Measurements from ENCODE around the gene ARTN. TPM values are rescaled to one million over a fixed set of nuclear protein-coding genes. Genes with fewer than 3 reads are reported as not detected.

The ARTN gene
- total RNA-seq, 1 experiment from 2014 or later: 10.6 TPM

GRCh38 chr1:43932786-43933385 is 715 bp upstream of the ARTN start:
- H4K20me1 ChIP-seq (ENCODE audit: control insufficient read depth, insufficient read depth, insufficient read length): no peaks in the 10 kb centered on the region
- peak overlapping the region in 1 of 3 experiments; percentile 49; a peak in 1 of 7 replicates for H3K27ac Mint-ChIP-seq
- H2AFZ ChIP-seq (ENCODE audit: low read length): no peak overlapping the region

More at GRCh38 chr1:43932786-43933385, 715 bp upstream of the ARTN start:
- no peak overlapping the region for H2BK20ac ChIP-seq (ENCODE audit: low read depth, low read length, poor library complexity, severe bottlenecking)
- no peaks in the 10 kb centered on the region for H3K27me3 ChIP-seq (ENCODE audit: insufficient read depth, low read length)
- no peak overlapping the region for H3T11ph ChIP-seq (ENCODE audit: low read length)
- no peak overlapping the region for H2BK12ac ChIP-seq (ENCODE audit: insufficient read length, low read depth, low read length)
- H3K4me1 Mint-ChIP-seq: peaks cover 33 to 41% of the 10 kb centered on the region in 2 experiments
- no peak overlapping the region for H4K8ac ChIP-seq (replicated peaks; ENCODE audit: insufficient read length, low read depth, low read length)
- no peak overlapping the region for H4K91ac ChIP-seq (ENCODE audit: insufficient read length, low read depth, low read length)
- peak overlapping the region; percentile 9; the same call in 1 of the 2 replicates for H2BK15ac ChIP-seq (ENCODE audit: low read depth, low read length)
- no peak overlapping the region for H2BK5ac ChIP-seq (ENCODE audit: insufficient read length, low read length)
- H3K27ac ChIP-seq (ENCODE audit: insufficient read length, low read depth, low read length): no peak overlapping the region
- no peak overlapping the region for H3K4ac ChIP-seq (ENCODE audit: low read depth, low read length)
- 0 out of 7 replicates have a peak, but pooled peaks cover 0 to 3% (median 0%) of the 10 kb centered on the region in 3 experiments for H3K36me3 Mint-ChIP-seq (ENCODE audit: insufficient read depth in 1 of 3, low read depth in 3 of 3)
- H3K4me1 ChIP-seq (ENCODE audit: insufficient read depth, low read length): peaks cover 6% of the 10 kb centered on the region; the same call in 1 of the 2 replicates
- no peaks in the 10 kb centered on the region for H3K9me3 ChIP-seq (ENCODE audit: control insufficient read depth, low read depth, low read length)
- H3K18ac ChIP-seq (ENCODE audit: insufficient read length, low read depth, low read length): peak overlapping the region; percentile 37
- H3K4me2 ChIP-seq (ENCODE audit: insufficient read depth, insufficient read length, low read length): peak overlapping the region; percentile 65
- H3K4me3 Mint-ChIP-seq: peak overlapping the region; percentile 76 to 88
- peak overlapping the region; percentile 74; the same call in 1 of the 2 replicates for H3K14ac ChIP-seq (ENCODE audit: insufficient read depth, low read length)
- H2AK5ac ChIP-seq (ENCODE audit: insufficient read length, low read length): no peak overlapping the region
- DNase-seq: no peak
- no peak overlapping the region for H3K23ac ChIP-seq (ENCODE audit: insufficient read length, low read depth, low read length)
- peaks cover 21% of the 10 kb centered on the region for H3K23me2 ChIP-seq (ENCODE audit: insufficient read length, low read depth, low read length, poor library complexity, severe bottlenecking)
- TF ChIP-seq, protein P1, sequence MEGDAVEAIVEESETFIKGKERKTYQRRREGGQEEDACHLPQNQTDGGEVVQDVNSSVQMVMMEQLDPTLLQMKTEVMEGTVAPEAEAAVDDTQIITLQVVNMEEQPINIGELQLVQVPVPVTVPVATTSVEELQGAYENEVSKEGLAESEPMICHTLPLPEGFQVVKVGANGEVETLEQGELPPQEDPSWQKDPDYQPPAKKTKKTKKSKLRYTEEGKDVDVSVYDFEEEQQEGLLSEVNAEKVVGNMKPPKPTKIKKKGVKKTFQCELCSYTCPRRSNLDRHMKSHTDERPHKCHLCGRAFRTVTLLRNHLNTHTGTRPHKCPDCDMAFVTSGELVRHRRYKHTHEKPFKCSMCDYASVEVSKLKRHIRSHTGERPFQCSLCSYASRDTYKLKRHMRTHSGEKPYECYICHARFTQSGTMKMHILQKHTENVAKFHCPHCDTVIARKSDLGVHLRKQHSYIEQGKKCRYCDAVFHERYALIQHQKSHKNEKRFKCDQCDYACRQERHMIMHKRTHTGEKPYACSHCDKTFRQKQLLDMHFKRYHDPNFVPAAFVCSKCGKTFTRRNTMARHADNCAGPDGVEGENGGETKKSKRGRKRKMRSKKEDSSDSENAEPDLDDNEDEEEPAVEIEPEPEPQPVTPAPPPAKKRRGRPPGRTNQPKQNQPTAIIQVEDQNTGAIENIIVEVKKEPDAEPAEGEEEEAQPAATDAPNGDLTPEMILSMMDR (conservative IDR thresholded peaks at IDR 0.05): no peak
- no peak overlapping the region for H3K56ac ChIP-seq (ENCODE audit: insufficient read length, low read depth, low read length)
- H3K9me3 Mint-ChIP-seq: no peaks in the 10 kb centered on the region
- no peaks in the 10 kb centered on the region for H3K79me1 ChIP-seq (ENCODE audit: insufficient read depth, low read depth, low read length, poor library complexity, severe bottlenecking)
- H2BK120ac ChIP-seq (ENCODE audit: low read depth, low read length, poor library complexity, severe bottlenecking): no peak overlapping the region
- no peak overlapping the region for H4K5ac ChIP-seq (ENCODE audit: insufficient read length, low read depth, low read length)
- no peaks in the 10 kb centered on the region for H3K79me2 ChIP-seq (ENCODE audit: insufficient read depth, low read length)
- peaks cover 15% of the 10 kb centered on the region for H3K27me3 Mint-ChIP-seq (ENCODE audit: low read depth)
- no CpG with 5 or more reads among the region's 8 CpGs for WGBS (ENCODE audit: extremely low coverage, insufficient read length, low lambda C conversion rate)
- H3K9ac ChIP-seq (ENCODE audit: extremely low read depth, insufficient read length, low read length): peak overlapping the region; percentile 20
